Ammon's horn (tissue), 1 donor: Measurements from ENCODE around the gene PDHX.
"Not testable (repeated sequence)": the region's sequence is repeated elsewhere in the genome, so short reads cannot be mapped to it uniquely, and the experiment has no call there.

ENCODE experiments used
- DNase-seq: peaks from one replicate; pipeline ENCODE4 v3.0.0-alpha.2; 2016; ENCODE audit warnings: low spot score

Gene PDHX

GRCh38 chr11:34916015-34916842, at the start of gene PDHX, which contains the start of gene APIP:
Gene PDHX, plus strand, starts transcription at chr11:34916618. Its CDS starts 38 bp downstream, at chr11:34916656.
Gene APIP, minus strand, starts transcription at chr11:34916379. Its CDS starts 95 bp downstream, at chr11:34916284.
- DNase-seq: peak; percentile 99

GRCh38 chr11:34869425-34869824, 47.0 kb upstream of the PDHX start:
- no peak for DNase-seq

- no peak for DNase-seq
These were observed 45.7 kb upstream of the PDHX start for GRCh38 chr11:34870548-34871196.

GRCh38 chr11:34874202-34874601, 42.2 kb upstream of the PDHX start:
- no peak for DNase-seq

GRCh38 chr11:34877375-34877975, 38.9 kb upstream of the PDHX start:
- no peak for DNase-seq

GRCh38 chr11:34881900-34882299, 34.5 kb upstream of the PDHX start:
- no peak for DNase-seq

- DNase-seq: no peak
These were observed 29.8 kb upstream of the PDHX start for GRCh38 chr11:34886609-34887008.

- no peak for DNase-seq
These were observed 29.2 kb upstream of the PDHX start for GRCh38 chr11:34887260-34887659.

GRCh38 chr11:34890089-34890488, 26.3 kb upstream of the PDHX start:
- DNase-seq: no peak

GRCh38 chr11:34890812-34891211, 25.6 kb upstream of the PDHX start:
- peak; percentile 60 for DNase-seq

GRCh38 chr11:34891611-34892010, 24.8 kb upstream of the PDHX start:
- DNase-seq: peak; percentile 11

- peak; percentile 38 for DNase-seq
These were observed 23.0 kb upstream of the PDHX start for GRCh38 chr11:34893416-34893815.

- not testable (repeated sequence) for DNase-seq
These were observed 20.2 kb upstream of the PDHX start for GRCh38 chr11:34896191-34896590.

GRCh38 chr11:34897171-34897870, 19.1 kb upstream of the PDHX start:
- no peak for DNase-seq

GRCh38 chr11:34898474-34898873, 17.9 kb upstream of the PDHX start:
- DNase-seq: no peak

GRCh38 chr11:34899633-34900016, 16.8 kb upstream of the PDHX start:
- no peak for DNase-seq

- no peak for DNase-seq
These were observed 11.9 kb upstream of the PDHX start for GRCh38 chr11:34904421-34904955.

- no peak for DNase-seq
These were observed 10.8 kb upstream of the PDHX start for GRCh38 chr11:34905666-34906065.

GRCh38 chr11:34907934-34908593, 8.4 kb upstream of the PDHX start:
- DNase-seq: no peak

GRCh38 chr11:34909415-34909814, 7.0 kb upstream of the PDHX start:
- DNase-seq: no peak

- DNase-seq: no peak
These were observed 6.5 kb upstream of the PDHX start for GRCh38 chr11:34909955-34910354.

GRCh38 chr11:34910817-34911216, 5.6 kb upstream of the PDHX start:
- no peak for DNase-seq
